Smooth muscle cell (in vitro differentiated cells): ENCODE data around the gene CEP43. TPM values are rescaled to one million over a fixed set of nuclear protein-coding genes. Genes with fewer than 3 reads are reported as not detected.

ENCODE experiments used
- DNase-seq: peaks from one replicate; lab custom pipeline; 2025; ENCODE audit not compliant: unreplicated experiment; lab: John Stamatoyannopoulos, UW
- H2AFZ ChIP-seq: fragments of 200-600 bp; sonication (generic); 2 replicates; pipeline ENCODE4 v1.6.0; 2016; ENCODE audit warnings: antibody characterized with exemption, low read depth, mild to moderate bottlenecking
- H3F3A ChIP-seq: fragments of 200-600 bp; sonication (generic); 2 replicates; pipeline ENCODE4 v1.6.0; 2017; ENCODE audit warnings: antibody characterized with exemption, low read depth
- H3K27ac ChIP-seq: fragments of 200-600 bp; sonication (generic); 2 replicates; pipeline ENCODE4 v1.5.1; 2016; ENCODE audit warnings: low read depth, mild to moderate bottlenecking
- H3K27me3 ChIP-seq: fragments of 200-600 bp; sonication (generic); 2 replicates; pipeline ENCODE4 v1.6.1; 2016; ENCODE audit warnings: low read depth, mild to moderate bottlenecking
- H3K36me3 ChIP-seq: fragments of 200-600 bp; sonication (generic); 2 replicates; pipeline ENCODE4 v1.5.1; 2016; ENCODE audit warnings: low read depth
- H3K4me1 ChIP-seq: fragments of 200-600 bp; sonication (generic); 2 replicates; pipeline ENCODE4 v1.5.1; 2016; ENCODE audit warnings: low read depth
- H3K4me2 ChIP-seq: fragments of 200-600 bp; sonication (generic); 2 replicates; pipeline ENCODE4 v1.6.0; 2016; ENCODE audit warnings: mild to moderate bottlenecking
- H3K4me3 ChIP-seq: fragments of 200-600 bp; sonication (generic); 2 replicates; pipeline ENCODE4 v1.5.1; 2016; ENCODE audit warnings: mild to moderate bottlenecking
- H3K79me2 ChIP-seq: fragments of 200-600 bp; sonication (generic); 2 replicates; pipeline ENCODE4 v1.6.0; 2016; ENCODE audit warnings: low read depth, mild to moderate bottlenecking
- H3K9ac ChIP-seq: fragments of 200-600 bp; sonication (generic); 2 replicates; pipeline ENCODE4 v1.6.0; 2016; ENCODE audit warnings: low read depth
- H3K9me3 ChIP-seq: fragments of 200-600 bp; sonication (generic); replicated peaks from 2 replicates; pipeline ENCODE4 v1.5.1; 2016; ENCODE audit warnings: low read depth
- H4K20me1 ChIP-seq: fragments of 200-600 bp; sonication (generic); 2 replicates; pipeline ENCODE4 v1.6.0; 2016; ENCODE audit warnings: low read depth
- WGBS: methylation state at CpG from one replicate; pipeline ENCODE4 v1.1.7; 2016; ENCODE audit warnings: low lambda C conversion rate; 5-methylcytosine and 5-hydroxymethylcytosine counted together
- polyA plus RNA-seq: library from polyadenylated mRNA; unstranded; fragments of >200 nt; fragmentation: Nextera tagmentation; extraction: Ambion mirVana; gene quantifications from 2 replicates; pipeline ENCODE4 v1.2.1, GENCODE V29; 2016
- total RNA-seq: library from RNA; depleted of rRNA; stranded (reverse); fragments of >200 nt; gene quantifications from 2 replicates; pipeline ENCODE4 v1.2.3, GENCODE V29; 2014
- TF ChIP-seq, protein P1 (sequence below): fragments of 200-600 bp; sonication (generic); IDR thresholded peaks from 2 replicates; pipeline ENCODE4 v1.5.1; 2017; ENCODE audit warnings: borderline replicate concordance, mild to moderate bottlenecking, antibody characterized with exemption; ENCODE audit not compliant: insufficient read depth, poor library complexity, severe bottlenecking

The CEP43 gene
- total and polyA plus RNA-seq, 2 experiments from 2014 or later = 13.2 to 16.0 TPM

- peaks cover 4% of the 10 kb centered on the region for H3K36me3 ChIP-seq
- no peak overlapping the region for H3K4me2 ChIP-seq
- 96% methylated on average over 1 of the region's 1 CpG for WGBS
- no peak overlapping the region for H3K4me3 ChIP-seq
- no peak for DNase-seq
- TF ChIP-seq, protein P1, sequence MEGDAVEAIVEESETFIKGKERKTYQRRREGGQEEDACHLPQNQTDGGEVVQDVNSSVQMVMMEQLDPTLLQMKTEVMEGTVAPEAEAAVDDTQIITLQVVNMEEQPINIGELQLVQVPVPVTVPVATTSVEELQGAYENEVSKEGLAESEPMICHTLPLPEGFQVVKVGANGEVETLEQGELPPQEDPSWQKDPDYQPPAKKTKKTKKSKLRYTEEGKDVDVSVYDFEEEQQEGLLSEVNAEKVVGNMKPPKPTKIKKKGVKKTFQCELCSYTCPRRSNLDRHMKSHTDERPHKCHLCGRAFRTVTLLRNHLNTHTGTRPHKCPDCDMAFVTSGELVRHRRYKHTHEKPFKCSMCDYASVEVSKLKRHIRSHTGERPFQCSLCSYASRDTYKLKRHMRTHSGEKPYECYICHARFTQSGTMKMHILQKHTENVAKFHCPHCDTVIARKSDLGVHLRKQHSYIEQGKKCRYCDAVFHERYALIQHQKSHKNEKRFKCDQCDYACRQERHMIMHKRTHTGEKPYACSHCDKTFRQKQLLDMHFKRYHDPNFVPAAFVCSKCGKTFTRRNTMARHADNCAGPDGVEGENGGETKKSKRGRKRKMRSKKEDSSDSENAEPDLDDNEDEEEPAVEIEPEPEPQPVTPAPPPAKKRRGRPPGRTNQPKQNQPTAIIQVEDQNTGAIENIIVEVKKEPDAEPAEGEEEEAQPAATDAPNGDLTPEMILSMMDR = no peak
- no peak overlapping the region for H3K9ac ChIP-seq
- no peaks in the 10 kb centered on the region for H3K4me1 ChIP-seq
- no peaks in the 10 kb centered on the region for H3K9me3 ChIP-seq
- H3K27ac ChIP-seq = no peak overlapping the region
- no peak overlapping the region for H2AFZ ChIP-seq
- no peaks in the 10 kb centered on the region for H3K27me3 ChIP-seq
- no peaks in the 10 kb centered on the region for H4K20me1 ChIP-seq
- no peaks in the 10 kb centered on the region for H3K79me2 ChIP-seq
- H3F3A ChIP-seq = no peaks in the 10 kb centered on the region
These were observed 13.9 kb downstream of the CEP43 start for GRCh38 chr6:167013067-167013466.

GRCh38 chr6:167013946-167014345 lies 14.7 kb downstream of the CEP43 start:
- TF ChIP-seq, protein P1 = no peak
- H3K27me3 ChIP-seq = no peaks in the 10 kb centered on the region
- WGBS = 98% methylated on average over 4 of the region's 4 CpGs

GRCh38 chr6:167015302-167015701 lies 16.1 kb downstream of the CEP43 start:
- Histone ChIP-seq H3K4me2 (no peak overlapping the region), H3K36me3 (peaks cover 4% of the 10 kb centered on the region), H3K4me1 (no peaks in the 10 kb centered on the region), H3F3A (no peaks in the 10 kb centered on the region), H3K9ac (no peak overlapping the region), H3K79me2 (no peaks in the 10 kb centered on the region), H4K20me1 (no peaks in the 10 kb centered on the region), H3K9me3 (no peaks in the 10 kb centered on the region), H3K27me3 (no peaks in the 10 kb centered on the region), H3K27ac (no peak overlapping the region), H3K4me3 (no peak overlapping the region), H2AFZ (no peak overlapping the region)
- WGBS = 98% methylated on average over 9 of the region's 9 CpGs
- TF ChIP-seq, protein P1 = no peak
- no peak for DNase-seq

More at GRCh38 chr6:167013946-167014345, 14.7 kb downstream of the CEP43 start:
- Histone ChIP-seq H3K27ac (no peak overlapping the region), H3K4me1 (no peaks in the 10 kb centered on the region), H2AFZ (no peak overlapping the region), H3K4me2 (no peak overlapping the region), H4K20me1 (no peaks in the 10 kb centered on the region), H3K79me2 (no peaks in the 10 kb centered on the region), H3K9ac (no peak overlapping the region), H3F3A (no peaks in the 10 kb centered on the region), H3K9me3 (no peaks in the 10 kb centered on the region), H3K4me3 (no peak overlapping the region), H3K36me3 (peaks cover 4% of the 10 kb centered on the region)
- no peak for DNase-seq

DNA sequence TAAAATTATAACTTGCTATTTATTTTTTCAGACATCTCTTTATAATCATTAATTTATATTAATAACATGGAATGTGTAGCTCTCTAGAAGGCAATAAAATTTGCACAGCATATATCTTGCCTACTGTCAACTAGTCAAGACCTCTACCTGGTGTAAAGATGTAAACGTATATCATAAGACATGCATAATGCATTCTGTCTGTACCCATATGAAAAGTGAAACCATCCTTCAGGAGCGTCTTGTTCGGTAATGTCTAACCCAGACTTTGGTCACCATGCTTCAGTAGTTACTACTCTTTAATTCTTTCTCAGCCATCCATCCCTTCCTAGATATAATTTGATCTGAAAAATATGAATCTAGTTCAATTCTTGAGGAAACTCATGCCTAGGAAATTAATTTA lies 21.0 kb downstream of the CEP43 start:
- Histone ChIP-seq H2AFZ (no peak overlapping the region), H3K27me3 (no peaks in the 10 kb centered on the region), H3K79me2 (no peaks in the 10 kb centered on the region), H3K9me3 (no peaks in the 10 kb centered on the region), H3K4me3 (no peak overlapping the region), H3K9ac (no peak overlapping the region), H3K27ac (no peak overlapping the region), H3F3A (no peaks in the 10 kb centered on the region), H3K4me2 (no peak overlapping the region), H4K20me1 (no peaks in the 10 kb centered on the region), H3K36me3 (peaks cover 6% of the 10 kb centered on the region), H3K4me1 (no peaks in the 10 kb centered on the region)
- WGBS = 100% methylated on average over 3 of the region's 3 CpGs
- no peak for DNase-seq
- TF ChIP-seq, protein P1 = no peak
